Neural cell (in vitro differentiated cells): ENCODE measurements around the gene ITPR2.

ENCODE experiments used
- MXI1 ChIP-seq: fragments of 450-650 bp; conservative IDR thresholded peaks from 2 replicates; pipeline ENCODE4 v1.6.1; 2014; ENCODE audit warnings: antibody characterized with exemption, mild to moderate bottlenecking; ENCODE audit not compliant: poor library complexity, severe bottlenecking
- SMC3 ChIP-seq: fragments of 450-650 bp; conservative IDR thresholded peaks from 2 replicates; pipeline ENCODE4 v1.6.1; 2014; ENCODE audit warnings: antibody characterized with exemption, mild to moderate bottlenecking, moderate library complexity; ENCODE audit not compliant: poor library complexity
- TF ChIP-seq, protein P1 (sequence below): fragments of 450-650 bp; IDR thresholded peaks from 2 replicates; pipeline ENCODE4 v1.5.1; 2014; ENCODE audit warnings: antibody characterized with exemption, mild to moderate bottlenecking, moderate library complexity; ENCODE audit not compliant: poor library complexity, severe bottlenecking

DNA sequence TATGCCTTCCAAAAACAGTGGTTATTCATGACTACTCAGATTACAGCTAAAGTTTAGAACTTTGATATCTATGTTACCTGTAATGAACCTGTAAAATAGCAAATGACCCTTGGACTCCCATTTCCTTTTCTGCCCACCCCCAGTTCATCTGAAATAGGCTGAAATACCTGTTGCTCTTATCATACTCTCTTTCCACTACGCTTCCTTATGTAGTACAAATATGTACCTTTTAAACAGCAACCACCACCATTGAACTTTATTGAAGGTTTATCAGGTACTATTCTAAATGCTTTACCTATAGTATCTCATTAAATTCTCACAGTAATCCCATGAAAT, 398.0 kb downstream of the ITPR2 start:
- TF ChIP-seq SMC3 (no peak), MXI1 (no peak)
- TF ChIP-seq, protein P1, sequence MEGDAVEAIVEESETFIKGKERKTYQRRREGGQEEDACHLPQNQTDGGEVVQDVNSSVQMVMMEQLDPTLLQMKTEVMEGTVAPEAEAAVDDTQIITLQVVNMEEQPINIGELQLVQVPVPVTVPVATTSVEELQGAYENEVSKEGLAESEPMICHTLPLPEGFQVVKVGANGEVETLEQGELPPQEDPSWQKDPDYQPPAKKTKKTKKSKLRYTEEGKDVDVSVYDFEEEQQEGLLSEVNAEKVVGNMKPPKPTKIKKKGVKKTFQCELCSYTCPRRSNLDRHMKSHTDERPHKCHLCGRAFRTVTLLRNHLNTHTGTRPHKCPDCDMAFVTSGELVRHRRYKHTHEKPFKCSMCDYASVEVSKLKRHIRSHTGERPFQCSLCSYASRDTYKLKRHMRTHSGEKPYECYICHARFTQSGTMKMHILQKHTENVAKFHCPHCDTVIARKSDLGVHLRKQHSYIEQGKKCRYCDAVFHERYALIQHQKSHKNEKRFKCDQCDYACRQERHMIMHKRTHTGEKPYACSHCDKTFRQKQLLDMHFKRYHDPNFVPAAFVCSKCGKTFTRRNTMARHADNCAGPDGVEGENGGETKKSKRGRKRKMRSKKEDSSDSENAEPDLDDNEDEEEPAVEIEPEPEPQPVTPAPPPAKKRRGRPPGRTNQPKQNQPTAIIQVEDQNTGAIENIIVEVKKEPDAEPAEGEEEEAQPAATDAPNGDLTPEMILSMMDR, result no peak
